H1 (cell line): ENCODE results near the gene PES1. TPM values are rescaled to one million over a fixed set of nuclear protein-coding genes. Genes with fewer than 3 reads are reported as not detected.

Experiments used
- ATF2 ChIP-seq: IDR thresholded peaks from 2 replicates; pipeline ENCODE4 v1.6.1; 2012; ENCODE audit warnings: low read length, inconsistent platforms
- CBX8 ChIP-seq: fragments of 300-800, 300-1000 bp; sonication (generic); IDR thresholded peaks from 2 replicates; pipeline ENCODE4 v1.7.1; 2016; ENCODE audit warnings: low read depth, low read length, borderline replicate concordance
- CHD7 ChIP-seq: fragments of 300-600 bp; sonication (generic); IDR thresholded peaks from 2 replicates; pipeline ENCODE4 v1.7.1; 2012; ENCODE audit warnings: low read length, moderate library complexity, mild to moderate bottlenecking, inconsistent platforms; ENCODE audit not compliant: insufficient replicate concordance
- GABPA ChIP-seq: IDR thresholded peaks from 2 replicates; pipeline ENCODE4 v1.6.1; 2011; ENCODE audit warnings: mild to moderate bottlenecking, low read length, moderate library complexity, borderline replicate concordance; ENCODE audit not compliant: insufficient read depth
- HDAC6 ChIP-seq: IDR thresholded peaks from one replicate; pipeline ENCODE4 v1.7.1; 2012; ENCODE audit warnings: low read depth, mild to moderate bottlenecking, inconsistent platforms, low read length, moderate library complexity
- JUND ChIP-seq: IDR thresholded peaks from 2 replicates; pipeline ENCODE4 v1.6.1; 2011; ENCODE audit warnings: mild to moderate bottlenecking, improper control_type of control experiment, low read length
- polyA plus RNA-seq, 7 experiments: library from polyadenylated mRNA; depleted of rRNA in 3 of 7; stranded (reverse) in 5 of 7; unstranded in 2 of 7; fragments of >200 nt in 5 of 7; fragments of 200-250 nt in 2 of 7; gene quantifications; 1 replicate in 5 of 7; 2 replicates in 1 of 7; 4 replicates in 1 of 7; pipeline versions ENCODE4 v1.2.1 to v1.2.3, GENCODE V29; 2011 to 2013; ENCODE audit warnings: missing spikeins in 2 of 7, mixed read lengths in 2 of 7
- total RNA-seq: library from RNA; stranded (reverse); fragmentation: NEBNext Ultra II Directional; extraction: Animal tissue kit (Norgen Biotek cat#: 25700); gene quantifications from 2 replicates; pipeline ENCODE4 v1.2.1, GENCODE V29; 2021

The PES1 gene
- total and polyA plus RNA-seq, 2 of the 8 experiments (the other 6 are each of a cell fraction or from before 2014, with no cell fraction given), result 121 to 191 TPM

DNA sequence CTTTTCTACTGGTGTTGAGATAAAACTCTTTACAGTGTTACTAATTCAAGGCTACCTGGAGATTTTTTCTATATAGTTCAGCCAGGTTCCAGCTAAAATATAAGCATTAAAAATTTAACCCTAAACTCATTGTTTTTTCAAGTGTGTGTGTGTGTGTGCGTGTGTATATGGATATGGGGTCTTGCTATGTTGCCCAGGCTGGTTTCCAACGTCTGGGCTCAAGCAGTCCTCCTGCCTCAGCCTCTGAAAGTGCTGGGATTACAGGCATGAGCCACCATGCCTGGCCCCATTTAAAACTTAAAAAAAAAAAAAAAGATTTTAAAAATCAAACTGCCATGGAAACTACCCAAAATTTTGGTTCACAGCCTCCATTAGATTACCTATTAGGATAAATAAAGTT is 4.5 kb upstream of the PES1 start (continued):
- TF ChIP-seq CHD7 (no peak), GABPA (no peak), ATF2 (no peak), JUND (no peak), HDAC6 (no peak), CBX8 (no peak)
